Parietal lobe (tissue), 2 donors: Measurements from ENCODE around the gene RBM25. TPM values are rescaled to one million over a fixed set of nuclear protein-coding genes. Genes with fewer than 3 reads are reported as not detected.

ENCODE experiments used
- small RNA-seq: library from RNA; depleted of rRNA; stranded (forward); fragments of <200 nt; gene quantifications from one replicate; pipeline ENCODE3, GENCODE V24; 2014; ENCODE audit warnings: low replicate concordance
- total RNA-seq: library from RNA; depleted of rRNA; stranded (reverse); fragments of >200 nt; gene quantifications from one replicate; pipeline ENCODE4 v1.2.3, GENCODE V29; 2014

Gene RBM25
- total RNA-seq = 120 TPM

DNA sequence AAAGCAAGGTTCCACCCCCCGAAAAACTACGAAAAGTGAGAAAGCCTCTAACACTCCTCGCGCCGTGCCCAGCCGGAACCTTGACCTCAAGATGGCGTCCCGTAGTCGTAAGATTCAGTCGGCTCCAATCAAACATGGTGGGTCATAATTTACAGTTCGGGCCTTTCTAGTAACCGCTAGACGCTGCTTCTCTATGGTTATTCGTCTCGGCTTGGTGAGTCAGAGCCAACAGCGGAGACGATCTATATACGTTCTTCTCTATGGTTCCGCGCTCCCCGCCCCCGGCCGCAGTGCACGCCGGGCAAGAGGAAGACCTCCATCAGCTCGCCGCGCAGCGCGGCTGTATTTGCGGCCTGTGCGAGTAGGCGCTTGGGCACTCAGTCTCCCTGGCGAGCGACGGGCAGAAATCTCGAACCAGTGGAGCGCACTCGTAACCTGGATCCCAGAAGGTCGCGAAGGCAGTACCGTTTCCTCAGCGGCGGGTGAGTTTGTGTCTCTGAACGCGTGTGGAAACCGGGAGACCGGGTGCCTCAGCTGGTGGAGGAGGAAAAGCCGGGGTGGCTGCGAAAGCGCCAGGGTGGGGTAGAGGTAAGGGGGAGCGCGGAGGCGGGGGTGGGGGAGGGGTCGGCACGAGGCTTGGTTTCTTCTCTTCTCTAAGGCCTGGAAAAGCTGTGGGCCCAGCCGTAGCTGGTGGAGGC lies at the start of gene RBM25:
TSS of gene RBM25 (plus strand) at position 311 of the 698 bp plus-strand sequence. CDS start 13,108 bp downstream, outside the sequence.

DNA sequence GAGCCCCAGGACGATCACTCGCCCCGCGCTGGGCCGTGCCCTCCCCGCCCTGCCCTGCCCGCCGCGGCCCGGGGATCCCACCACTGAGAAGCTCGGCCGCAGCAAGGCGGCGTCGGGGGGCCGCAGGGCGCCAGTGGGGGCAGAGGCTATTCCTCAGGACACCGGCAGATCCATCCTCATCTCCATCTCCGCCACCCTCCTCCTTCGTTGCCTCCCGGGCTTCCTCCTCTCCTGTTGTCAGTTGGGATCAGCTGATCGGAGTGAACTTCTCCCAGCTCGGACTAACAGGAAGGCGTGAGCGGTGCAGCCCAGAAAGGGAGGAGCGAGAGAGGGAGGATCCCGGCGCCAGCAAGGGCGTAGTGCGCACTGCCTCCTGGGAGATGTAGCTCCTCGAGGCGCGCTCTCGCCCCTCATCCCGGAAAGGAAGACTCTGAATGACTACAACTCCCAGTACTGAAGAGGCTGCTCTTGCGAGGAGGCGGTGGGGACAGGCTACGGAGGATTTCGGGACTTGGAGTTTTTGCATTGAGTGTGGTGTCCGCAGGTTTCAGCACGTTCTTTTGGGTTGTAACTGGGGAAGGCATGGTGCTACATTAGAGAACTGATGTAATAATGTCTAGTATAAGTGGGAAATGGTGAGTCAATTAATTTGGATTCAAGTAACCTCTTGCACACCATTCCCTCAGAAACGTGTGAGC lies 31.3 kb upstream of the RBM25 start, which contains the start of gene ZFYVE1:
TSS of gene ZFYVE1 (minus strand) at position 262 of the 698 bp plus-strand sequence. CDS start 2,598 bp downstream, outside the sequence.

DNA sequence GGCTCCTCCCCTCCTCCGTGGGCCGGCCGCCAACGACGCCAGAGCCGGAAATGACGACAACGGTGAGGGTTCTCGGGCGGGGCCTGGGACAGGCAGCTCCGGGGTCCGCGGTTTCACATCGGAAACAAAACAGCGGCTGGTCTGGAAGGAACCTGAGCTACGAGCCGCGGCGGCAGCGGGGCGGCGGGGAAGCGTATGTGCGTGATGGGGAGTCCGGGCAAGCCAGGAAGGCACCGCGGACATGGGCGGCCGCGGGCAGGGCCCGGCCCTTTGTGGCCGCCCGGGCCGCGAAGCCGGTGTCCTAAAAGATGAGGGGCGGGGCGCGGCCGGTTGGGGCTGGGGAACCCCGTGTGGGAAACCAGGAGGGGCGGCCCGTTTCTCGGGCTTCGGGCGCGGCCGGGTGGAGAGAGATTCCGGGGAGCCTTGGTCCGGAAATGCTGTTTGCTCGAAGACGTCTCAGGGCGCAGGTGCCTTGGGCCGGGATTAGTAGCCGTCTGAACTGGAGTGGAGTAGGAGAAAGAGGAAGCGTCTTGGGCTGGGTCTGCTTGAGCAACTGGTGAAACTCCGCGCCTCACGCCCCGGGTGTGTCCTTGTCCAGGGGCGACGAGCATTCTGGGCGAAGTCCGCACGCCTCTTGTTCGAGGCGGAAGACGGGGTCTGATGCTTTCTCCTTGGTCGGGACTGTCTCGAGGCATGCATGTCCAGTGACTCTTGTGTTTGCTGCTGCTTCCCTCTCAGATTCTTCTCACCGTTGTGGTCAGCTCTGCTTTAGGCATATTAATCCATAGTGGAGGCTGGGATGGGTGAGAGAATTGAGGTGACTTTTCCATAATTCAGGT lies 78.3 kb downstream of the RBM25 start, which contains the start of gene PSEN1:
TSS of gene PSEN1 (plus strand) at position 121 of the 839 bp plus-strand sequence. CDS start 11,513 bp downstream, outside the sequence.

Small RNA genes within 50 kb of the gene (small RNA-seq; reads per million reads assigned to genes)
- not detected for gene RN7SL586P

Other genes with a start within 250 kb of the RBM25 start
- 13.1 TPM for gene DPF3, start 164.4 kb upstream of the RBM25 start, total RNA-seq
- 14.7 TPM for gene DCAF4, start 132.1 kb upstream of the RBM25 start, total RNA-seq
- 25.4 TPM for gene ZFYVE1, start 31.4 kb upstream of the RBM25 start, total RNA-seq
- 85.8 TPM for gene PSEN1, start 78.0 kb downstream of the RBM25 start, total RNA-seq
- 0.63 TPM for gene PAPLN, start 179.0 kb downstream of the RBM25 start, total RNA-seq